Measurements from ENCODE around the gene AFG1L.

GRCh38 chr6:108546079-108547049, 251.5 kb downstream of the AFG1L start:
- TF ChIP-seq CTCF (conservative IDR thresholded peaks at IDR 0.05 in 1 of 2, IDR thresholded peaks at IDR 0.05 in 1 of 2; ENCODE audit: low read depth in 1 of 2, low read length in 2 of 2) (no peak), EZH2 (IDR thresholded peaks at IDR 0.05; ENCODE audit: low read length, missing control alignments) (no peak)
